Measurements from ENCODE around the gene HOXA13.

Gene HOXA13

GRCh38 chr7:27144781-27145164, 55.1 kb downstream of the HOXA13 start:
- no peak for DNase-seq
